Effector memory CD8-positive, alpha-beta T cell (primary cell): ENCODE data around the gene DIP2C.

ENCODE experiments used
- ATAC-seq: fragments of 150-1000 bp; cut with Tn5 transposase; replicated peaks from 2 replicates; pipeline ENCODE4 v1.10.0; 2021; ENCODE audit warnings: mild to moderate bottlenecking, moderate library complexity
- DNase-seq, 3 experiments: peaks; one replicate each; pipeline ENCODE4 v3.0.0; 2021
- H3K27ac Mint-ChIP-seq, 2 donors: one replicate each; pipeline ENCODE4 v1.8.0; 2022; ENCODE audit warnings: mild to moderate bottlenecking in 2 of 2, mixed read lengths in 2 of 2, moderate library complexity in 2 of 2
- H3K27me3 Mint-ChIP-seq, 2 donors: one replicate each; pipeline ENCODE4 v1.8.0; 2022; ENCODE audit warnings: mixed read lengths in 2 of 2
- H3K36me3 Mint-ChIP-seq: one replicate; pipeline ENCODE4 v1.8.0; 2022; ENCODE audit warnings: mild to moderate bottlenecking, moderate library complexity, mixed read lengths; ENCODE audit not compliant: insufficient read depth
- H3K4me1 Mint-ChIP-seq, 2 donors: one replicate each; pipeline ENCODE4 v1.8.0; 2022; ENCODE audit warnings: low read depth in 2 of 2, mixed read lengths in 2 of 2
- H3K4me3 Mint-ChIP-seq, 2 donors: one replicate each; pipeline ENCODE4 v1.8.0; 2022; ENCODE audit warnings: mild to moderate bottlenecking in 2 of 2, mixed read lengths in 2 of 2, moderate library complexity in 2 of 2
- H3K9me3 Mint-ChIP-seq, 2 donors: one replicate each; pipeline ENCODE4 v1.8.0; 2022; ENCODE audit warnings: mixed read lengths in 2 of 2

DIP2C gene

GRCh38 chr10:624605-625332, 64.7 kb downstream of the DIP2C start:
- DNase-seq = no peak
- Mint-ChIP-seq H3K36me3 (no peaks in the 10 kb centered on the region), H3K27ac (no peak overlapping the region), H3K4me1 (peaks cover 3 to 7% of the 10 kb centered on the region in 2 donors), H3K9me3 (no peaks in the 10 kb centered on the region), H3K27me3 (peaks cover 35 to 96% of the 10 kb centered on the region in 2 donors), H3K4me3 (no peak overlapping the region)
- ATAC-seq = no peak

GRCh38 chr10:624312-624604, 65.2 kb downstream of the DIP2C start:
- Mint-ChIP-seq H3K27ac (no peak overlapping the region), H3K27me3 (peaks cover 39 to 96% of the 10 kb centered on the region in 2 donors), H3K36me3 (no peaks in the 10 kb centered on the region), H3K4me3 (no peak overlapping the region), H3K9me3 (no peaks in the 10 kb centered on the region), H3K4me1 (peaks cover 3 to 7% of the 10 kb centered on the region in 2 donors)
- ATAC-seq = no peak
- DNase-seq = no peak

GRCh38 chr10:623477-624311, 65.8 kb downstream of the DIP2C start:
- Mint-ChIP-seq H3K27ac (no peak overlapping the region), H3K36me3 (no peaks in the 10 kb centered on the region), H3K27me3 (peaks cover 40 to 96% of the 10 kb centered on the region in 2 donors), H3K9me3 (no peaks in the 10 kb centered on the region), H3K4me1 (peaks cover 3 to 7% of the 10 kb centered on the region in 2 donors), H3K4me3 (no peak overlapping the region)
- ATAC-seq = no peak
- no peak for DNase-seq

- no peaks in the 10 kb centered on the region for H3K36me3 Mint-ChIP-seq
- H3K27ac Mint-ChIP-seq = no peak overlapping the region
- peaks cover 3 to 7% of the 10 kb centered on the region in 2 donors for H3K4me1 Mint-ChIP-seq
- ATAC-seq (no peak), DNase-seq (no peak)
- no peak overlapping the region for H3K4me3 Mint-ChIP-seq
- no peaks in the 10 kb centered on the region for H3K9me3 Mint-ChIP-seq
- H3K27me3 Mint-ChIP-seq = peaks cover 45 to 96% of the 10 kb centered on the region in 2 donors
Observed at GRCh38 chr10:623014-623413, 66.5 kb downstream of the DIP2C start.

GRCh38 chr10:621981-622740, 67.3 kb downstream of the DIP2C start:
- ATAC-seq (no peak), DNase-seq (no peak)
- peak overlapping the region in 1 of 2 donors; percentile 27 for H3K4me3 Mint-ChIP-seq
- H3K9me3 Mint-ChIP-seq = no peaks in the 10 kb centered on the region
- peaks cover 53 to 96% of the 10 kb centered on the region in 2 donors for H3K27me3 Mint-ChIP-seq
- H3K36me3 Mint-ChIP-seq = no peaks in the 10 kb centered on the region
- no peak overlapping the region for H3K27ac Mint-ChIP-seq
- peaks cover 3 to 7% of the 10 kb centered on the region in 2 donors for H3K4me1 Mint-ChIP-seq

GRCh38 chr10:621513-621912, 68.0 kb downstream of the DIP2C start:
- no peaks in the 10 kb centered on the region for H3K36me3 Mint-ChIP-seq
- H3K4me1 Mint-ChIP-seq = peaks cover 3 to 7% of the 10 kb centered on the region in 2 donors
- no peak overlapping the region for H3K4me3 Mint-ChIP-seq
- no peak overlapping the region for H3K27ac Mint-ChIP-seq
- peaks cover 59 to 96% of the 10 kb centered on the region in 2 donors for H3K27me3 Mint-ChIP-seq
- no peak for ATAC-seq
- no peak for DNase-seq
- no peaks in the 10 kb centered on the region for H3K9me3 Mint-ChIP-seq

GRCh38 chr10:620971-621370, 68.5 kb downstream of the DIP2C start:
- Mint-ChIP-seq H3K27ac (no peak overlapping the region), H3K9me3 (no peaks in the 10 kb centered on the region), H3K4me3 (no peak overlapping the region), H3K36me3 (no peaks in the 10 kb centered on the region), H3K27me3 (peaks cover 60 to 96% of the 10 kb centered on the region in 2 donors), H3K4me1 (peaks cover 3 to 7% of the 10 kb centered on the region in 2 donors)
- DNase-seq (no peak), ATAC-seq (no peak)

GRCh38 chr10:620417-620816, 69.1 kb downstream of the DIP2C start:
- no peaks in the 10 kb centered on the region for H3K36me3 Mint-ChIP-seq
- DNase-seq (no peak), ATAC-seq (no peak)
- peaks cover 3 to 7% of the 10 kb centered on the region in 2 donors for H3K4me1 Mint-ChIP-seq
- no peak overlapping the region for H3K27ac Mint-ChIP-seq
- H3K9me3 Mint-ChIP-seq = no peaks in the 10 kb centered on the region
- H3K27me3 Mint-ChIP-seq = peaks cover 60 to 97% of the 10 kb centered on the region in 2 donors
- no peak overlapping the region for H3K4me3 Mint-ChIP-seq

- peaks cover 60 to 100% of the 10 kb centered on the region in 2 donors for H3K27me3 Mint-ChIP-seq
- DNase-seq (no peak), ATAC-seq (no peak)
- no peaks in the 10 kb centered on the region for H3K36me3 Mint-ChIP-seq
- no peak overlapping the region for H3K27ac Mint-ChIP-seq
- H3K4me3 Mint-ChIP-seq = no peak overlapping the region
- no peaks in the 10 kb centered on the region for H3K9me3 Mint-ChIP-seq
- peaks cover 3 to 7% of the 10 kb centered on the region in 2 donors for H3K4me1 Mint-ChIP-seq
Observed at GRCh38 chr10:619710-620109, 69.8 kb downstream of the DIP2C start.

- H3K36me3 Mint-ChIP-seq = no peaks in the 10 kb centered on the region
- H3K27ac Mint-ChIP-seq = no peak overlapping the region
- H3K27me3 Mint-ChIP-seq = peaks cover 64 to 100% of the 10 kb centered on the region in 2 donors
- no peaks in the 10 kb centered on the region for H3K9me3 Mint-ChIP-seq
- peaks cover 3 to 7% of the 10 kb centered on the region in 2 donors for H3K4me1 Mint-ChIP-seq
- ATAC-seq = no peak
- no peak overlapping the region for H3K4me3 Mint-ChIP-seq
- DNase-seq = no peak
Observed at GRCh38 chr10:618229-618989, 71.1 kb downstream of the DIP2C start.

GRCh38 chr10:617471-617870, 72.0 kb downstream of the DIP2C start:
- ATAC-seq (no peak), DNase-seq (no peak)
- H3K9me3 Mint-ChIP-seq = no peaks in the 10 kb centered on the region
- peaks cover 57 to 100% of the 10 kb centered on the region in 2 donors for H3K27me3 Mint-ChIP-seq
- no peak overlapping the region for H3K4me3 Mint-ChIP-seq
- H3K36me3 Mint-ChIP-seq = no peaks in the 10 kb centered on the region
- H3K27ac Mint-ChIP-seq = no peak overlapping the region
- H3K4me1 Mint-ChIP-seq = peaks cover 1 to 4% of the 10 kb centered on the region in 2 donors

- H3K27me3 Mint-ChIP-seq = peaks cover 49 to 83% of the 10 kb centered on the region in 2 donors
Observed at GRCh38 chr10:615583-616152, 73.8 kb downstream of the DIP2C start.

More at GRCh38 chr10:615583-616152, 73.8 kb downstream of the DIP2C start:
- Mint-ChIP-seq H3K36me3 (no peaks in the 10 kb centered on the region), H3K27ac (no peak overlapping the region), H3K9me3 (no peaks in the 10 kb centered on the region), H3K4me3 (no peak overlapping the region), H3K4me1 (no peaks in the 10 kb centered on the region)
- DNase-seq (no peak), ATAC-seq (no peak)
